COLO668 (cell line): ENCODE results near the gene REP15.
"Not testable (repeated sequence)": the region's sequence is repeated elsewhere in the genome, so short reads cannot be mapped to it uniquely, and the experiment has no call there.

Experiments used
- DNase-seq: peaks from one replicate; lab custom pipeline; 2025; ENCODE audit not compliant: unreplicated experiment; lab: John Stamatoyannopoulos, UW

The REP15 gene

GRCh38 chr12:27696864-27697564, 767 bp downstream of the REP15 start:
- DNase-seq = no peak

GRCh38 chr12:27703720-27704452, 7.6 kb downstream of the REP15 start:
- peak; percentile 55 for DNase-seq

GRCh38 chr12:27705263-27705662, 9.0 kb downstream of the REP15 start:
- no peak for DNase-seq

GRCh38 chr12:27707216-27707615, 11.0 kb downstream of the REP15 start:
- DNase-seq = no peak

- no peak for DNase-seq
Measured at GRCh38 chr12:27709212-27709931, 13.1 kb downstream of the REP15 start.

GRCh38 chr12:27709932-27710591, 13.8 kb downstream of the REP15 start:
- DNase-seq = peak; percentile 26

- peak; percentile 88 for DNase-seq
Measured at GRCh38 chr12:27710592-27711316, 14.5 kb downstream of the REP15 start, which contains the start of gene MRPS35. TSS of gene MRPS35 (plus strand) at chr12:27710832. CDS start at chr12:27710844, 12 bp downstream.

- DNase-seq = peak; percentile 22
Measured at GRCh38 chr12:27711317-27711682, 15.1 kb downstream of the REP15 start.

- no peak for DNase-seq
Measured at GRCh38 chr12:27711967-27712366, 15.7 kb downstream of the REP15 start.

- DNase-seq = no peak
Measured at GRCh38 chr12:27723212-27723611, 27.0 kb downstream of the REP15 start.

GRCh38 chr12:27730097-27730588, 33.9 kb downstream of the REP15 start:
- no peak for DNase-seq

GRCh38 chr12:27732281-27732680, 36.0 kb downstream of the REP15 start:
- no peak for DNase-seq

GRCh38 chr12:27733052-27733656, 36.9 kb downstream of the REP15 start:
- DNase-seq = peak; percentile 7

- no peak for DNase-seq
Measured at GRCh38 chr12:27733791-27734190, 37.5 kb downstream of the REP15 start.

GRCh38 chr12:27734321-27734720, 38.1 kb downstream of the REP15 start:
- not testable (repeated sequence) for DNase-seq

GRCh38 chr12:27743601-27744000, 47.4 kb downstream of the REP15 start:
- DNase-seq = no peak

GRCh38 chr12:27745734-27746133, 49.5 kb downstream of the REP15 start:
- DNase-seq = not testable (repeated sequence)
